Measurements from ENCODE around the gene KCTD11.

The KCTD11 gene

GRCh38 chr17:7374353-7374752 lies 22.4 kb downstream of the KCTD11 start:
- no peak overlapping the region for H2AFZ ChIP-seq (ENCODE audit: low read depth, low read length)
- H3K4me1 ChIP-seq (ENCODE audit: low read length) = no peaks in the 10 kb centered on the region
- H3K9me3 ChIP-seq (ENCODE audit: insufficient read depth, low read length) = 0 out of 2 replicates have a peak, but pooled peaks cover 4% of the 10 kb centered on the region
- no peaks in the 10 kb centered on the region for H4K20me1 ChIP-seq (ENCODE audit: insufficient read depth, low read length)
- H3K27ac ChIP-seq (ENCODE audit: low read length) = no peak overlapping the region
- no peaks in the 10 kb centered on the region for H3K79me2 ChIP-seq (ENCODE audit: low read length)
- H3K36me3 ChIP-seq (replicated peaks; ENCODE audit: low read depth, low read length) = no peaks in the 10 kb centered on the region
- no peak overlapping the region for H3K4me3 ChIP-seq (ENCODE audit: low read length)
- TF ChIP-seq EZH2phosphoT487 (IDR thresholded peaks at IDR 0.05; ENCODE audit: low read depth) = no peak
- no peak for TF ChIP-seq CTCF (IDR thresholded peaks at IDR 0.05; ENCODE audit: low read depth, low read length)
- no peak overlapping the region for H3K9ac ChIP-seq (ENCODE audit: low read length)
- peaks cover 6% of the 10 kb centered on the region; the same call in 1 of the 2 replicates for H3K27me3 ChIP-seq (ENCODE audit: low read depth, low read length)
- no peak overlapping the region for H3K4me2 ChIP-seq (ENCODE audit: low read length)

GRCh38 chr17:7379134-7379533 lies 27.2 kb downstream of the KCTD11 start:
- TF ChIP-seq CTCF (IDR thresholded peaks at IDR 0.05; ENCODE audit: low read depth, low read length) = no peak
- no peak for TF ChIP-seq EZH2phosphoT487 (IDR thresholded peaks at IDR 0.05; ENCODE audit: low read depth)
- no peak overlapping the region for H3K27ac ChIP-seq (ENCODE audit: low read length)
- peaks cover 5% of the 10 kb centered on the region; the same call in 1 of the 2 replicates for H3K4me1 ChIP-seq (ENCODE audit: low read length)
- no peak overlapping the region for H2AFZ ChIP-seq (ENCODE audit: low read depth, low read length)
- no peak overlapping the region for H3K4me3 ChIP-seq (ENCODE audit: low read length)
- no peak overlapping the region for H3K9ac ChIP-seq (ENCODE audit: low read length)
- H3K79me2 ChIP-seq (ENCODE audit: low read length) = no peaks in the 10 kb centered on the region
- H3K4me2 ChIP-seq (ENCODE audit: low read length) = no peak overlapping the region
- H3K27me3 ChIP-seq (ENCODE audit: low read depth, low read length) = no peaks in the 10 kb centered on the region
- no peaks in the 10 kb centered on the region for H3K36me3 ChIP-seq (replicated peaks; ENCODE audit: low read depth, low read length)
- H3K9me3 ChIP-seq (ENCODE audit: insufficient read depth, low read length) = 0 out of 2 replicates have a peak, but pooled peaks cover 5% of the 10 kb centered on the region
- no peaks in the 10 kb centered on the region for H4K20me1 ChIP-seq (ENCODE audit: insufficient read depth, low read length)

GRCh38 chr17:7380321-7380720 lies 28.4 kb downstream of the KCTD11 start:
- H4K20me1 ChIP-seq (ENCODE audit: insufficient read depth, low read length) = no peaks in the 10 kb centered on the region
- no peak overlapping the region for H2AFZ ChIP-seq (ENCODE audit: low read depth, low read length)

More at GRCh38 chr17:7380321-7380720, 28.4 kb downstream of the KCTD11 start:
- H3K4me1 ChIP-seq (ENCODE audit: low read length) = peaks cover 9% of the 10 kb centered on the region; the same call in 1 of the 2 replicates
- no peak overlapping the region for H3K4me2 ChIP-seq (ENCODE audit: low read length)
- H3K36me3 ChIP-seq (replicated peaks; ENCODE audit: low read depth, low read length) = no peaks in the 10 kb centered on the region
- H3K79me2 ChIP-seq (ENCODE audit: low read length) = no peaks in the 10 kb centered on the region
- TF ChIP-seq EZH2phosphoT487 (IDR thresholded peaks at IDR 0.05; ENCODE audit: low read depth) = no peak
- no peak for TF ChIP-seq CTCF (IDR thresholded peaks at IDR 0.05; ENCODE audit: low read depth, low read length)
- no peak overlapping the region for H3K9ac ChIP-seq (ENCODE audit: low read length)
- no peaks in the 10 kb centered on the region for H3K27me3 ChIP-seq (ENCODE audit: low read depth, low read length)
- no peak overlapping the region for H3K4me3 ChIP-seq (ENCODE audit: low read length)
- H3K27ac ChIP-seq (ENCODE audit: low read length) = no peak overlapping the region
- H3K9me3 ChIP-seq (ENCODE audit: insufficient read depth, low read length) = 0 out of 2 replicates have a peak, but pooled peaks cover 5% of the 10 kb centered on the region
